Central memory CD8-positive, alpha-beta T cell (primary cell): ENCODE measurements around the gene SLC28A1.

Experiments used
- ATAC-seq: fragments of 150-1000 bp; cut with Tn5 transposase; replicated peaks from 2 replicates; pipeline ENCODE4 v1.10.0; 2022; ENCODE audit warnings: mild to moderate bottlenecking, moderate FRiP score, moderate number of reproducible peaks; ENCODE audit not compliant: poor library complexity, severe bottlenecking; ENCODE audit errors: extremely low read depth
- DNase-seq, 2 donors: peaks; one replicate each; pipeline ENCODE4 v3.0.0; 2021; ENCODE audit warnings: low spot score in 2 of 2
- H3K27ac Mint-ChIP-seq: one replicate; pipeline ENCODE4 v1.8.0; 2022; ENCODE audit warnings: low read depth, mild to moderate bottlenecking, moderate library complexity, mixed read lengths
- H3K27me3 Mint-ChIP-seq: one replicate; pipeline ENCODE4 v1.8.0; 2022; ENCODE audit warnings: mixed read lengths
- H3K36me3 Mint-ChIP-seq: one replicate; pipeline ENCODE4 v1.8.0; 2022; ENCODE audit warnings: mild to moderate bottlenecking, moderate library complexity, mixed read lengths; ENCODE audit not compliant: insufficient read depth
- H3K4me1 Mint-ChIP-seq: one replicate; pipeline ENCODE4 v1.8.0; 2022; ENCODE audit warnings: mixed read lengths
- H3K4me3 Mint-ChIP-seq: one replicate; pipeline ENCODE4 v1.8.0; 2022; ENCODE audit warnings: mild to moderate bottlenecking, moderate library complexity, mixed read lengths
- H3K9me3 Mint-ChIP-seq: one replicate; pipeline ENCODE4 v1.8.0; 2022; ENCODE audit warnings: mixed read lengths

SLC28A1 gene

GRCh38 chr15:84852212-84852611, 32.2 kb upstream of the SLC28A1 start:
- no peak overlapping the region for H3K4me3 Mint-ChIP-seq
- H3K9me3 Mint-ChIP-seq, result peaks cover under 1% of the 10 kb centered on the region
- no peak for DNase-seq
- H3K4me1 Mint-ChIP-seq, result no peaks in the 10 kb centered on the region
- no peak overlapping the region for H3K27ac Mint-ChIP-seq
- H3K36me3 Mint-ChIP-seq, result peaks cover 2% of the 10 kb centered on the region
- ATAC-seq, result no peak
- H3K27me3 Mint-ChIP-seq, result no peaks in the 10 kb centered on the region

- ATAC-seq (no peak), DNase-seq (no peak)
- no peak overlapping the region for H3K4me3 Mint-ChIP-seq
- no peaks in the 10 kb centered on the region for H3K27me3 Mint-ChIP-seq
- H3K4me1 Mint-ChIP-seq, result no peaks in the 10 kb centered on the region
- no peak overlapping the region for H3K27ac Mint-ChIP-seq
- no peaks in the 10 kb centered on the region for H3K9me3 Mint-ChIP-seq
- no peaks in the 10 kb centered on the region for H3K36me3 Mint-ChIP-seq
These were observed 29.3 kb upstream of the SLC28A1 start for GRCh38 chr15:84855136-84855535.

GRCh38 chr15:84855765-84856164, 28.7 kb upstream of the SLC28A1 start:
- no peaks in the 10 kb centered on the region for H3K36me3 Mint-ChIP-seq
- H3K4me1 Mint-ChIP-seq, result no peaks in the 10 kb centered on the region
- H3K4me3 Mint-ChIP-seq, result no peak overlapping the region
- H3K9me3 Mint-ChIP-seq, result no peaks in the 10 kb centered on the region
- DNase-seq (no peak), ATAC-seq (no peak)
- no peak overlapping the region for H3K27ac Mint-ChIP-seq
- no peaks in the 10 kb centered on the region for H3K27me3 Mint-ChIP-seq

GRCh38 chr15:84856731-84857417, 27.6 kb upstream of the SLC28A1 start:
- ATAC-seq, result no peak
- Mint-ChIP-seq H3K4me3 (no peak overlapping the region), H3K4me1 (no peaks in the 10 kb centered on the region), H3K27ac (no peak overlapping the region), H3K36me3 (no peaks in the 10 kb centered on the region), H3K27me3 (no peaks in the 10 kb centered on the region), H3K9me3 (no peaks in the 10 kb centered on the region)
- no peak for DNase-seq

DNA sequence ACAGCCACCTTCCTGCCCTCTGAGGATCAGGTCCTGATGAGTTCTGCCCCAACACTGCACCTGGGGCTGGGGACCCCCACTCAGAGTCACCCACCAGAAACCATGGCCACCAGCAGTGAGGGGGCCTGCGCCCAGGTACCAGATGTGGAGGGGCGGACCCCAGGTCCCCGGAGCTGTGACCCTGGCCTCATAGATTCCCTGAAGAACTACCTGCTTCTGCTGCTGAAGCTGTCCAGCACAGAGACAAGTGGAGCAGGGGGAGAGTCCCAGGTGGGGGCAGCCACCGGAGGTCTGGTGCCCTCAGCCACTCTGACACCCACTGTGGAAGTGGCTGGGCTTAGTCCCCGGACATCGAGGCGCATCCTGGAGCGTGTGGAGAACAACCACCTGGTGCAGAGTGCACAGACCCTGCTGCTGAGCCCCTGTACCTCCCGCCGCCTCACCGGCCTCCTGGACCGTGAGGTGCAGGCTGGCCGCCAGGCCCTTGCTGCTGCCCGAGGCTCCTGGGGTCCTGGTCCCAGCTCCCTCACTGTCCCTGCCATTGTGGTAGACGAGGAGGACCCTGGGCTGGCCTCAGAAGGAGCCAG, 27.0 kb upstream of the SLC28A1 start:
- no peak for ATAC-seq

DNA sequence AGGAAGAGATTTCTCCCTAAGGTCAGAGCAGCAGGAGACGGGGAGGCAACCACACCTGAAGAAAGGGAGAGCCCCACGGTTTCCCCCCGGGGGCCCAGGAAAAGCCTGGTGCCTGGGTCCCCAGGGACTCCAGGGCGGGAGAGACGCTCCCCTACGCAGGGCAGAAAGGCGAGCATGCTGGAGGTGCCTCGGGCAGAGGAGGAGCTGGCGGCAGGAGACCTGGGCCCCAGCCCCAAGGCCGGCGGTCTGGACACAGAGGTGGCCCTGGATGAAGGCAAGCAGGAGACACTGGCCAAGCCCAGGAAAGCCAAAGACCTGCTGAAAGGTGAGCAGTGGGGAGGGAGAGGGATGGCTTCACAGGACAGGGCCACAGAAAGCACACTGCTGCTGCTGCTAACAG, 26.2 kb upstream of the SLC28A1 start:
- H3K4me3 Mint-ChIP-seq, result no peak overlapping the region
- no peaks in the 10 kb centered on the region for H3K36me3 Mint-ChIP-seq
- H3K27me3 Mint-ChIP-seq, result no peaks in the 10 kb centered on the region

More for the DNA sequence above, 27.0 kb upstream of the SLC28A1 start:
- H3K27ac Mint-ChIP-seq, result no peak overlapping the region
- DNase-seq, result no peak
- H3K9me3 Mint-ChIP-seq, result no peaks in the 10 kb centered on the region
- no peaks in the 10 kb centered on the region for H3K36me3 Mint-ChIP-seq
- no peaks in the 10 kb centered on the region for H3K27me3 Mint-ChIP-seq
- no peak overlapping the region for H3K4me3 Mint-ChIP-seq
- no peaks in the 10 kb centered on the region for H3K4me1 Mint-ChIP-seq

DNA sequence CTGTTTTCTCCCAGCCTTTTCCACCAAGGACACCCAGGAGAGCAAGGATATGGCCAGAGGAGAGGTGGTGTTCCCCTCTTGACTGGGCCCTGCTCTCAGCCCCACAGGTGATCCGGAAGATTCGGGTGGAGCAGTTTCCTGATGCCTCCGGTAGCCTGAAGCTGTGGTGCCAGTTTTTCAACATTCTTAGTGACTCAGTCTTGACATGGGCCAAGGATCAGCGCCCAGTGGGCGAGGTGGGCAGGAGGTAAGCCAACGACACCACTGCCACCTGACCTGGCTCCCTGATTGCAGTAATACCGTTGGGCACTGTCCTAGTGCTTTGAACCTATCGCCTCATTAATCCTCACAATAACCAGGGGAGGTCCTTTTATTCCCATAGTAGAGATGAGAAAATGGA, 25.3 kb upstream of the SLC28A1 start:
- H3K4me3 Mint-ChIP-seq, result no peak overlapping the region
- H3K9me3 Mint-ChIP-seq, result no peaks in the 10 kb centered on the region
- H3K4me1 Mint-ChIP-seq, result no peaks in the 10 kb centered on the region
- ATAC-seq (no peak), DNase-seq (no peak)
- H3K27ac Mint-ChIP-seq, result no peak overlapping the region
- H3K27me3 Mint-ChIP-seq, result no peaks in the 10 kb centered on the region
- H3K36me3 Mint-ChIP-seq, result peaks cover 1% of the 10 kb centered on the region

More for the DNA sequence above, 26.2 kb upstream of the SLC28A1 start:
- Mint-ChIP-seq H3K9me3 (no peaks in the 10 kb centered on the region), H3K27ac (no peak overlapping the region), H3K4me1 (no peaks in the 10 kb centered on the region)
- no peak for DNase-seq
- no peak for ATAC-seq

GRCh38 chr15:84859651-84860050, 24.8 kb upstream of the SLC28A1 start:
- ATAC-seq (no peak), DNase-seq (no peak)
- no peaks in the 10 kb centered on the region for H3K27me3 Mint-ChIP-seq
- no peak overlapping the region for H3K4me3 Mint-ChIP-seq
- H3K9me3 Mint-ChIP-seq, result no peaks in the 10 kb centered on the region
- peaks cover 1% of the 10 kb centered on the region for H3K36me3 Mint-ChIP-seq
- H3K4me1 Mint-ChIP-seq, result no peaks in the 10 kb centered on the region
- H3K27ac Mint-ChIP-seq, result no peak overlapping the region

GRCh38 chr15:84861781-84862180, 22.7 kb upstream of the SLC28A1 start:
- H3K27me3 Mint-ChIP-seq, result no peaks in the 10 kb centered on the region

GRCh38 chr15:84862214-84862975, 22.1 kb upstream of the SLC28A1 start:
- Mint-ChIP-seq H3K27me3 (no peaks in the 10 kb centered on the region), H3K9me3 (no peaks in the 10 kb centered on the region), H3K4me3 (no peak overlapping the region), H3K36me3 (peaks cover 1% of the 10 kb centered on the region), H3K4me1 (no peaks in the 10 kb centered on the region), H3K27ac (no peak overlapping the region)
- ATAC-seq (no peak), DNase-seq (no peak)

More at GRCh38 chr15:84861781-84862180, 22.7 kb upstream of the SLC28A1 start:
- peaks cover 1% of the 10 kb centered on the region for H3K36me3 Mint-ChIP-seq
- DNase-seq (no peak), ATAC-seq (no peak)
- H3K4me3 Mint-ChIP-seq, result no peak overlapping the region
- no peak overlapping the region for H3K27ac Mint-ChIP-seq
- H3K4me1 Mint-ChIP-seq, result no peaks in the 10 kb centered on the region
- no peaks in the 10 kb centered on the region for H3K9me3 Mint-ChIP-seq

- DNase-seq, result no peak
- Mint-ChIP-seq H3K36me3 (peaks cover 2% of the 10 kb centered on the region), H3K27me3 (no peaks in the 10 kb centered on the region), H3K9me3 (no peaks in the 10 kb centered on the region), H3K27ac (no peak overlapping the region), H3K4me3 (no peak overlapping the region), H3K4me1 (no peaks in the 10 kb centered on the region)
- ATAC-seq, result no peak
These were observed 20.7 kb upstream of the SLC28A1 start for GRCh38 chr15:84863565-84864443.

GRCh38 chr15:84864444-84864795, 20.0 kb upstream of the SLC28A1 start:
- Mint-ChIP-seq H3K9me3 (no peaks in the 10 kb centered on the region), H3K27me3 (no peaks in the 10 kb centered on the region), H3K36me3 (peaks cover 2% of the 10 kb centered on the region), H3K27ac (no peak overlapping the region), H3K4me3 (no peak overlapping the region), H3K4me1 (no peaks in the 10 kb centered on the region)
- no peak for DNase-seq
- no peak for ATAC-seq
